Raji (cell line): ENCODE measurements around the gene RAPGEF2.

Experiments
- POLR2A ChIP-seq: IDR thresholded peaks from 2 replicates; pipeline ENCODE4 v1.6.1; 2011; ENCODE audit warnings: low read depth, low read length, control low read depth; ENCODE audit not compliant: insufficient read depth

Gene RAPGEF2

GRCh38 chr4:159229164-159229563 lies 126.3 kb downstream of the RAPGEF2 start:
- no peak for TF ChIP-seq POLR2A

- no peak for TF ChIP-seq POLR2A
Observed at GRCh38 chr4:159232465-159233106, 129.7 kb downstream of the RAPGEF2 start.

- TF ChIP-seq POLR2A: no peak
Observed at GRCh38 chr4:159235779-159236368, 133.0 kb downstream of the RAPGEF2 start.

GRCh38 chr4:159237975-159238374 lies 135.1 kb downstream of the RAPGEF2 start:
- no peak for TF ChIP-seq POLR2A

- TF ChIP-seq POLR2A: no peak
Observed at GRCh38 chr4:159238631-159239030, 135.8 kb downstream of the RAPGEF2 start.

- no peak for TF ChIP-seq POLR2A
Observed at GRCh38 chr4:159239629-159240028, 136.8 kb downstream of the RAPGEF2 start.

GRCh38 chr4:159240046-159240445 lies 137.2 kb downstream of the RAPGEF2 start:
- TF ChIP-seq POLR2A: no peak

- TF ChIP-seq POLR2A: no peak
Observed at GRCh38 chr4:159240687-159241086, 137.8 kb downstream of the RAPGEF2 start.

- TF ChIP-seq POLR2A: no peak
Observed at GRCh38 chr4:159242427-159242826, 139.5 kb downstream of the RAPGEF2 start.

GRCh38 chr4:159248384-159249178 lies 145.7 kb downstream of the RAPGEF2 start:
- no peak for TF ChIP-seq POLR2A

GRCh38 chr4:159250751-159251325 lies 148.0 kb downstream of the RAPGEF2 start:
- no peak for TF ChIP-seq POLR2A

GRCh38 chr4:159252491-159252890 lies 149.6 kb downstream of the RAPGEF2 start:
- no peak for TF ChIP-seq POLR2A

- TF ChIP-seq POLR2A: no peak
Observed at GRCh38 chr4:159256037-159256436, 153.2 kb downstream of the RAPGEF2 start.

GRCh38 chr4:159258889-159259560 lies 156.1 kb downstream of the RAPGEF2 start:
- TF ChIP-seq POLR2A: no peak

GRCh38 chr4:159264057-159264456 lies 161.2 kb downstream of the RAPGEF2 start:
- TF ChIP-seq POLR2A: no peak
